ENCODE results near the gene GABPB1. TPM values are rescaled to one million over a fixed set of nuclear protein-coding genes. Genes with fewer than 3 reads are reported as not detected.

GABPB1 gene
- polyA plus RNA-seq, 1 donor (not counting 4 experiments of a cell fraction or from before 2014, with no cell fraction given): 23.3 TPM

- no peak overlapping the region for H3K9ac ChIP-seq (ENCODE audit: control insufficient read depth, extremely low read depth, insufficient read depth, low read length)
- no peak overlapping the region for H3K4me2 ChIP-seq (ENCODE audit: control insufficient read depth, extremely low read depth, insufficient read depth, low read depth, low read length)
- H3K9me1 ChIP-seq (ENCODE audit: control insufficient read depth, extremely low read depth, insufficient read depth, low read length): no peaks in the 10 kb centered on the region
- no peak overlapping the region for H2AFZ ChIP-seq (ENCODE audit: control insufficient read depth, low read length)
- DNase-seq (ENCODE audit: low read depth, low spot score) (no peak), FAIRE-seq (no peak)
- no peaks in the 10 kb centered on the region for H3K9me3 ChIP-seq (ENCODE audit: control insufficient read depth, low read depth, low read length)
- dilution Hi-C loops (cut with MboI; ENCODE audit: extremely low pct_ligation_motif_present, low sequenced_read_pairs): no loop called here
- H3K4me1 ChIP-seq (ENCODE audit: control insufficient read depth, extremely low read depth, insufficient read depth, low read length): no peaks in the 10 kb centered on the region
- peaks cover 4 to 8% of the 10 kb centered on the region in 2 experiments for H3K36me3 ChIP-seq (ENCODE audit: control insufficient read depth in 2 of 2, extremely low read depth in 1 of 2, insufficient read depth in 2 of 2, low read length in 2 of 2)
- TF ChIP-seq, protein P1, sequence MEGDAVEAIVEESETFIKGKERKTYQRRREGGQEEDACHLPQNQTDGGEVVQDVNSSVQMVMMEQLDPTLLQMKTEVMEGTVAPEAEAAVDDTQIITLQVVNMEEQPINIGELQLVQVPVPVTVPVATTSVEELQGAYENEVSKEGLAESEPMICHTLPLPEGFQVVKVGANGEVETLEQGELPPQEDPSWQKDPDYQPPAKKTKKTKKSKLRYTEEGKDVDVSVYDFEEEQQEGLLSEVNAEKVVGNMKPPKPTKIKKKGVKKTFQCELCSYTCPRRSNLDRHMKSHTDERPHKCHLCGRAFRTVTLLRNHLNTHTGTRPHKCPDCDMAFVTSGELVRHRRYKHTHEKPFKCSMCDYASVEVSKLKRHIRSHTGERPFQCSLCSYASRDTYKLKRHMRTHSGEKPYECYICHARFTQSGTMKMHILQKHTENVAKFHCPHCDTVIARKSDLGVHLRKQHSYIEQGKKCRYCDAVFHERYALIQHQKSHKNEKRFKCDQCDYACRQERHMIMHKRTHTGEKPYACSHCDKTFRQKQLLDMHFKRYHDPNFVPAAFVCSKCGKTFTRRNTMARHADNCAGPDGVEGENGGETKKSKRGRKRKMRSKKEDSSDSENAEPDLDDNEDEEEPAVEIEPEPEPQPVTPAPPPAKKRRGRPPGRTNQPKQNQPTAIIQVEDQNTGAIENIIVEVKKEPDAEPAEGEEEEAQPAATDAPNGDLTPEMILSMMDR (optimal IDR thresholded peaks at IDR 0.05 in 1 of 3, IDR thresholded peaks at IDR 0.05 in 1 of 3, conservative IDR thresholded peaks at IDR 0.05 in 1 of 3; ENCODE audit: extremely low read depth in 1 of 3, insufficient read depth in 2 of 3, low read length in 3 of 3): no peak
- TF ChIP-seq EZH2 (IDR thresholded peaks at IDR 0.05; ENCODE audit: low read length): no peak
- no peak overlapping the region for H3K4me3 ChIP-seq (ENCODE audit: control insufficient read depth in 2 of 3, extremely low read depth in 1 of 3, insufficient read depth in 2 of 3, low read depth in 1 of 3, low read length in 3 of 3)
- H3K79me2 ChIP-seq (ENCODE audit: control insufficient read depth, insufficient read depth, low read length): no peaks in the 10 kb centered on the region
- no peaks in the 10 kb centered on the region for H3K27me3 ChIP-seq (ENCODE audit: control insufficient read depth, extremely low read depth, insufficient read depth, low read length)
- no peak overlapping the region for H3K27ac ChIP-seq (ENCODE audit: control insufficient read depth, insufficient read depth, low read length)
- H4K20me1 ChIP-seq (ENCODE audit: control insufficient read depth, extremely low read depth, insufficient read depth, low read length): no peaks in the 10 kb centered on the region
Measured at GRCh38 chr15:50289749-50290148, 65.2 kb downstream of the GABPB1 start.

GRCh38 chr15:50287324-50288116 lies 67.5 kb downstream of the GABPB1 start:
- H3K36me3 ChIP-seq (ENCODE audit: control insufficient read depth in 2 of 2, extremely low read depth in 1 of 2, insufficient read depth in 2 of 2, low read length in 2 of 2): peaks cover 4 to 8% of the 10 kb centered on the region in 2 experiments
- no peaks in the 10 kb centered on the region for H3K4me1 ChIP-seq (ENCODE audit: control insufficient read depth, extremely low read depth, insufficient read depth, low read length)
- no peak overlapping the region for H3K9ac ChIP-seq (ENCODE audit: control insufficient read depth, extremely low read depth, insufficient read depth, low read length)
- no peaks in the 10 kb centered on the region for H4K20me1 ChIP-seq (ENCODE audit: control insufficient read depth, extremely low read depth, insufficient read depth, low read length)
- H3K4me3 ChIP-seq (ENCODE audit: control insufficient read depth in 2 of 3, extremely low read depth in 1 of 3, insufficient read depth in 2 of 3, low read depth in 1 of 3, low read length in 3 of 3): no peak overlapping the region
- H3K27me3 ChIP-seq (ENCODE audit: control insufficient read depth, extremely low read depth, insufficient read depth, low read length): no peaks in the 10 kb centered on the region
- no peaks in the 10 kb centered on the region for H3K9me3 ChIP-seq (ENCODE audit: control insufficient read depth, low read depth, low read length)
- TF ChIP-seq, protein P1 (optimal IDR thresholded peaks at IDR 0.05 in 1 of 3, IDR thresholded peaks at IDR 0.05 in 1 of 3, conservative IDR thresholded peaks at IDR 0.05 in 1 of 3; ENCODE audit: extremely low read depth in 1 of 3, insufficient read depth in 2 of 3, low read length in 3 of 3): no peak
- no peak for TF ChIP-seq EZH2 (IDR thresholded peaks at IDR 0.05; ENCODE audit: low read length)
- FAIRE-seq (no peak), DNase-seq (ENCODE audit: low read depth, low spot score) (no peak)
- H3K9me1 ChIP-seq (ENCODE audit: control insufficient read depth, extremely low read depth, insufficient read depth, low read length): no peaks in the 10 kb centered on the region
- no peak overlapping the region for H3K27ac ChIP-seq (ENCODE audit: control insufficient read depth, insufficient read depth, low read length)
- dilution Hi-C loops (cut with MboI; ENCODE audit: extremely low pct_ligation_motif_present, low sequenced_read_pairs): no loop called here
- no peaks in the 10 kb centered on the region for H3K79me2 ChIP-seq (ENCODE audit: control insufficient read depth, insufficient read depth, low read length)
- H3K4me2 ChIP-seq (ENCODE audit: control insufficient read depth, extremely low read depth, insufficient read depth, low read depth, low read length): no peak overlapping the region
- H2AFZ ChIP-seq (ENCODE audit: control insufficient read depth, low read length): no peak overlapping the region
